HepG2 (cell line): ENCODE data around the gene CELF4. TPM values are rescaled to one million over a fixed set of nuclear protein-coding genes. Genes with fewer than 3 reads are reported as not detected.

Experiments
- ATAC-seq: fragments of 200-7000 bp; cut with Tn5 transposase; 3 replicates; pipeline ENCODE4 v1.9.1; 2020; ENCODE audit warnings: mild to moderate bottlenecking, moderate library complexity
- BruUV-seq: library from RNA; stranded (reverse); fragments of 400-500 nt; replicated peaks from 2 replicates; lab custom pipeline; 2021; lab: Mats Ljungman, UMichigan
- CTCF ChIA-PET: fragments of 300-600 bp; formaldehyde crosslinking; extraction: SDS; loops from one replicate; lab custom pipeline; 2021; ENCODE audit warnings: low total read pairs, inconsistent platforms, low intra/inter-chr PET ratio; lab: Yijun Ruan, JAX
- POLR2A ChIA-PET: fragments of 350-600 bp; sonication (Branson Sonifier 250); formaldehyde crosslinking; loops from one replicate; lab custom pipeline; 2020; ENCODE audit warnings: antibody characterized with exemption, inconsistent platforms; lab: Yijun Ruan, JAX
- DNase-seq: peaks from one replicate; pipeline ENCODE4 v3.0.0-alpha.2; 2015; ENCODE audit warnings: low spot score
- FAIRE-seq: peaks from 3 replicates; lab custom pipeline; 2011; peaks lifted over from hg19 to GRCh38; lab: Jason Lieb, UNC
- H2AFZ ChIP-seq: one replicate; pipeline ENCODE4 v1.6.1; 2011; ENCODE audit warnings: low read length, inconsistent platforms
- H3K27ac ChIP-seq: fragments of 300-600 bp; 3 replicates; pipeline ENCODE4 v1.8.0; 2011; ENCODE audit warnings: mixed run types, mild to moderate bottlenecking, mixed read lengths, low read length, inconsistent platforms; ENCODE audit not compliant: insufficient read depth; ENCODE audit errors: extremely low read length
- H3K27me3 ChIP-seq, 2 experiments: fragments of 200-600 bp in 1 of 2; 2 replicates in 1 of 2; 3 replicates in 1 of 2; pipeline versions ENCODE4 v1.6.0 to v1.8.0; 2011; ENCODE audit warnings: low read length in 2 of 2, mild to moderate bottlenecking in 2 of 2, moderate library complexity in 2 of 2, inconsistent platforms in 1 of 2; ENCODE audit not compliant: insufficient read depth in 2 of 2, control insufficient read depth in 1 of 2
- H3K36me3 ChIP-seq, 2 experiments: fragments of 200-600 bp in 1 of 2; replicated peaks in 1 of 2; 2 replicates in 1 of 2; 3 replicates in 1 of 2; pipeline versions ENCODE4 v1.5.1 to v1.8.0; 2011; ENCODE audit warnings: low read length in 2 of 2, inconsistent platforms in 1 of 2; ENCODE audit not compliant: insufficient read depth in 2 of 2, control insufficient read depth in 1 of 2
- H3K4me1 ChIP-seq: 2 replicates; pipeline ENCODE4 v1.5.1; 2012; ENCODE audit warnings: low read length, inconsistent platforms; ENCODE audit not compliant: insufficient read depth
- H3K4me2 ChIP-seq: 2 replicates; pipeline ENCODE4 v1.6.0; 2011; ENCODE audit warnings: low read depth, low read length, inconsistent platforms
- H3K4me3 ChIP-seq, 3 experiments: fragments of 200-600 bp in 1 of 3; sonication (generic), shearing (Covaris generic) in 1 of 3; replicated peaks in 1 of 3; 2 replicates each; pipeline ENCODE4 v1.5.1; 2011 to 2016; ENCODE audit warnings: low read length in 3 of 3, inconsistent platforms in 2 of 3, low read depth in 2 of 3, mild to moderate bottlenecking in 2 of 3, control low read depth in 1 of 3, mixed read lengths in 1 of 3; ENCODE audit not compliant: insufficient read depth in 1 of 3
- H3K79me2 ChIP-seq: one replicate; pipeline ENCODE4 v1.6.1; 2011; ENCODE audit warnings: low read length, inconsistent platforms; ENCODE audit not compliant: insufficient read depth
- H3K9ac ChIP-seq: 2 replicates; pipeline ENCODE4 v1.6.0; 2011; ENCODE audit warnings: mild to moderate bottlenecking, low read depth, low read length, inconsistent platforms; ENCODE audit not compliant: insufficient read depth
- H3K9me3 ChIP-seq: 2 replicates; pipeline ENCODE4 v1.5.1; 2012; ENCODE audit warnings: mild to moderate bottlenecking, low read length
- H4K20me1 ChIP-seq: 2 replicates; pipeline ENCODE4 v1.6.0; 2011; ENCODE audit warnings: inconsistent platforms, mild to moderate bottlenecking, low read length, moderate library complexity; ENCODE audit not compliant: insufficient read depth
- ATF7-NPFF ChIP-seq: sonication (generic); formaldehyde crosslinking; IDR thresholded peaks from 2 replicates; pipeline ENCODE4 v1.8.1; 2023; ENCODE audit warnings: mild to moderate bottlenecking, low read depth, missing genetic modification reagents, moderate library complexity
- EP300 ChIP-seq, 3 experiments: sonication (generic) in 1 of 3; formaldehyde crosslinking in 1 of 3; IDR thresholded peaks; 2 replicates each; pipeline versions ENCODE4 v1.5.1 to v1.6.1; 2011 to 2020; ENCODE audit warnings: low read depth in 2 of 3, low read length in 2 of 3, borderline replicate concordance in 1 of 3, improper control_type of control experiment in 1 of 3, mild to moderate bottlenecking in 1 of 3, missing genetic modification reagents in 1 of 3, moderate library complexity in 1 of 3
- GMEB2 ChIP-seq: IDR thresholded peaks from 2 replicates; pipeline ENCODE4 v1.6.1; 2016; ENCODE audit warnings: missing biosample characterization, missing genetic modification reagents, low read depth
- GZF1 ChIP-seq: sonication (generic); formaldehyde crosslinking; IDR thresholded peaks from 2 replicates; pipeline ENCODE4 v1.5.1; 2020; ENCODE audit warnings: mild to moderate bottlenecking, missing genetic modification reagents
- HMG20A ChIP-seq: IDR thresholded peaks from 2 replicates; pipeline ENCODE4 v1.6.1; 2016; ENCODE audit warnings: borderline replicate concordance
- KLF6 ChIP-seq: IDR thresholded peaks from 2 replicates; pipeline ENCODE4 v1.8.0; 2016; ENCODE audit warnings: missing biosample characterization, missing genetic modification reagents
- NFIB ChIP-seq: sonication (generic); formaldehyde crosslinking; IDR thresholded peaks from 2 replicates; pipeline ENCODE4 v1.9.0; 2021; ENCODE audit warnings: missing genetic modification reagents, mild to moderate bottlenecking, borderline replicate concordance
- NONO ChIP-seq, 2 experiments: fragments of 450-650 bp in 1 of 2; sonication (generic) in 1 of 2; formaldehyde crosslinking in 1 of 2; IDR thresholded peaks in 1 of 2; conservative IDR thresholded peaks in 1 of 2; 2 replicates each; pipeline versions ENCODE4 v1.6.1 to v1.8.0; 2017 to 2022; ENCODE audit warnings: mild to moderate bottlenecking in 1 of 2, missing genetic modification reagents in 1 of 2, moderate library complexity in 1 of 2
- RNF219 ChIP-seq: sonication (generic); formaldehyde crosslinking; IDR thresholded peaks from 2 replicates; pipeline ENCODE4 v1.5.0; 2020; ENCODE audit warnings: mild to moderate bottlenecking, missing genetic modification reagents
- SMYD3 ChIP-seq: sonication (generic); formaldehyde crosslinking; IDR thresholded peaks from 2 replicates; pipeline ENCODE4 v1.8.1; 2023; ENCODE audit warnings: mild to moderate bottlenecking, missing genetic modification reagents
- ZNF138 ChIP-seq: sonication (generic); formaldehyde crosslinking; IDR thresholded peaks from 2 replicates; pipeline ENCODE4 v1.5.0; 2020; ENCODE audit warnings: mild to moderate bottlenecking, low read depth, missing genetic modification reagents
- ZNF33A ChIP-seq: sonication (generic); formaldehyde crosslinking; IDR thresholded peaks from 2 replicates; pipeline ENCODE4 v1.5.1; 2020; ENCODE audit warnings: missing genetic modification reagents, mild to moderate bottlenecking, moderate library complexity, borderline replicate concordance
- ZNF362 ChIP-seq: sonication (generic); formaldehyde crosslinking; IDR thresholded peaks from 2 replicates; pipeline ENCODE4 v1.4.0; 2020; ENCODE audit warnings: missing genetic modification reagents, mild to moderate bottlenecking, borderline replicate concordance
- ZNF510 ChIP-seq: sonication (generic); formaldehyde crosslinking; IDR thresholded peaks from 2 replicates; pipeline ENCODE4 v1.4.0; 2020; ENCODE audit warnings: low read depth, mild to moderate bottlenecking, missing genetic modification reagents
- ZNF512B ChIP-seq: sonication (generic); formaldehyde crosslinking; IDR thresholded peaks from 2 replicates; pipeline ENCODE4 v1.5.1; 2020; ENCODE audit warnings: missing genetic modification reagents, mild to moderate bottlenecking, borderline replicate concordance
- WGBS: methylation state at CpG from one replicate; pipeline ENCODE4 v1.1.6; 2017; ENCODE audit warnings: low lambda C conversion rate; 5-methylcytosine and 5-hydroxymethylcytosine counted together
- in situ Hi-C: cut with HindIII; loops from 2 replicates; pipeline ENCODE4 v1.10.0; 2017; ENCODE audit warnings: low pct_unique_long_range_greater_than_20kb; ENCODE audit not compliant: extremely low pct_ligation_motif_present
- intact Hi-C: fragments of 100-400 bp; cut with micrococcal nuclease; formaldehyde crosslinking; loops from one replicate; pipeline ENCODE4 v1.10.0; 2022; ENCODE audit not compliant: unreplicated experiment
- polyA plus RNA-seq, 8 experiments: library from polyadenylated mRNA; depleted of rRNA in 3 of 8; stranded (reverse) in 7 of 8; unstranded in 1 of 8; fragments of >200 nt; fragmentation: Illumina TruSeq in 4 of 8; extraction: Trizol in 4 of 8; gene quantifications; 2 replicates each; pipeline versions ENCODE4 v1.2.1 to v1.2.3, GENCODE V29; 2011 to 2016; ENCODE audit warnings: low read depth in 4 of 8, missing spikeins in 1 of 8, mixed read lengths in 1 of 8; ENCODE audit not compliant: insufficient read depth in 1 of 8
- total RNA-seq, 5 experiments: library from RNA; depleted of rRNA; stranded (reverse); fragments of >200 nt; fragmentation: Illumina TruSeq; extraction: Trizol; gene quantifications; 2 replicates each; pipeline ENCODE4 v1.2.3, GENCODE V29; 2016; ENCODE audit warnings: low read depth in 1 of 5

Gene CELF4
- total and polyA plus RNA-seq, 2 of the 13 experiments (the other 11 are each of a cell fraction or from before 2014, with no cell fraction given), result not detected

- DNase-seq (no peak), ATAC-seq (no peak), FAIRE-seq (no peak)
- ChIA-PET POLR2A (no interaction called here), CTCF (no interaction called here)
- no peak overlapping the region for H3K27ac ChIP-seq
- H4K20me1 ChIP-seq, result no peaks in the 10 kb centered on the region
- no peaks in the 10 kb centered on the region for H3K36me3 ChIP-seq
- H3K4me3 ChIP-seq, result no peak overlapping the region
- intact Hi-C loops (no loop called here), in situ Hi-C loops (no loop called here)
- no TSS peak for BruUV-seq
- no peaks in the 10 kb centered on the region for H3K79me2 ChIP-seq
- TF ChIP-seq ZNF512B (CRISPR knock-in tag) (no peak), EP300 (IDR thresholded peaks at IDR 0.05; ENCODE audit: low read depth in 2 of 2, low read length in 2 of 2) (no peak), EP300 (CRISPR knock-in tag; IDR thresholded peaks at IDR 0.05; ENCODE audit: borderline replicate concordance) (no peak), NONO (IDR thresholded peaks at IDR 0.05) (no peak), NONO (CRISPR knock-in tag; conservative IDR thresholded peaks at IDR 0.05) (no peak), ZNF33A (CRISPR knock-in tag) (no peak), ZNF362 (CRISPR knock-in tag) (no peak), KLF6 (CRISPR knock-in tag) (no peak), GZF1 (CRISPR knock-in tag) (no peak), SMYD3 (no peak), ZNF138 (CRISPR knock-in tag) (no peak), HMG20A (no peak), NFIB (CRISPR knock-in tag) (no peak), ATF7-NPFF (CRISPR knock-in tag) (no peak), GMEB2 (CRISPR knock-in tag) (no peak), ZNF510 (CRISPR knock-in tag) (no peak), RNF219 (CRISPR knock-in tag) (no peak)
- H3K9ac ChIP-seq, result no peak overlapping the region
- H3K4me2 ChIP-seq, result no peak overlapping the region
- H2AFZ ChIP-seq, result no peak overlapping the region
- 27% methylated on average over 21 of the region's 49 CpGs for WGBS
- no peaks in the 10 kb centered on the region for H3K9me3 ChIP-seq
- H3K27me3 ChIP-seq, result peaks cover 1 to 40% of the 10 kb centered on the region in 2 experiments; a peak in 3 of 5 replicates
- H3K4me1 ChIP-seq, result no peaks in the 10 kb centered on the region
Observed at GRCh38 chr18:37565977-37566478, 430 bp upstream of the CELF4 start.
